SK-N-SH treated with all-trans-retinoic acid at 6 μM for 48 hours (cell line): Measurements from ENCODE around the gene TIGD4.
A peak's percentile ranks its signal among the peaks of the same experiment; 100 is the strongest.

ENCODE experiments used
- ATAC-seq: fragments of 200-7000 bp; cut with Tn5 transposase; 3 replicates; pipeline ENCODE4 v1.9.1; 2020; ENCODE audit warnings: mild to moderate bottlenecking, moderate library complexity
- ARNTL ChIP-seq: fragments of 450-650 bp; formaldehyde crosslinking; IDR thresholded peaks from 2 replicates; pipeline ENCODE4 v1.5.0; 2020; ENCODE audit warnings: low read depth, mild to moderate bottlenecking, moderate library complexity, borderline replicate concordance
- BACH2 ChIP-seq: fragments of 250-450 bp; sonication (Bioruptor Pico); IDR thresholded peaks from 2 replicates; pipeline ENCODE4 v1.9.0; 2021; ENCODE audit warnings: mild to moderate bottlenecking, borderline replicate concordance
- CSDC2 ChIP-seq: fragments of 250-450 bp; sonication (Bioruptor Pico); IDR thresholded peaks from 2 replicates; pipeline ENCODE4 v1.5.0; 2020; ENCODE audit warnings: mild to moderate bottlenecking, moderate library complexity
- ESRRG ChIP-seq: fragments of 250-450 bp; sonication (Bioruptor Pico); IDR thresholded peaks from 2 replicates; pipeline ENCODE4 v1.6.1; 2021; ENCODE audit warnings: mild to moderate bottlenecking
- OSR1 ChIP-seq: fragments of 250-450 bp; sonication (Bioruptor Pico); IDR thresholded peaks from 2 replicates; pipeline ENCODE4 v1.8.0; 2022; ENCODE audit warnings: moderate library complexity, mild to moderate bottlenecking, inconsistent platforms
- PPARA ChIP-seq: fragments of 250-450 bp; sonication (Bioruptor Pico); IDR thresholded peaks from 2 replicates; pipeline ENCODE4 v1.5.0; 2020; ENCODE audit warnings: mild to moderate bottlenecking, borderline replicate concordance
- RARB ChIP-seq: fragments of 250-450 bp; sonication (Bioruptor Pico); IDR thresholded peaks from 2 replicates; pipeline ENCODE4 v1.8.0; 2021; ENCODE audit warnings: mild to moderate bottlenecking, moderate library complexity
- SNAI2 ChIP-seq: fragments of 250-450 bp; sonication (Bioruptor Pico); IDR thresholded peaks from 2 replicates; pipeline ENCODE4 v1.5.0; 2020; ENCODE audit warnings: mild to moderate bottlenecking, moderate library complexity
- TCF4 ChIP-seq: fragments of 250-450 bp; sonication (Bioruptor Pico); IDR thresholded peaks from 2 replicates; pipeline ENCODE4 v1.8.0; 2021; ENCODE audit warnings: mild to moderate bottlenecking, moderate library complexity, borderline replicate concordance
- TOX ChIP-seq: fragments of 250-450 bp; sonication (Bioruptor Pico); IDR thresholded peaks from 2 replicates; pipeline ENCODE4 v1.8.0; 2021; ENCODE audit warnings: mild to moderate bottlenecking, moderate library complexity, borderline replicate concordance
- ZC3H10 ChIP-seq: fragments of 250-450 bp; sonication (Bioruptor Pico); IDR thresholded peaks from 2 replicates; pipeline ENCODE4 v1.5.1; 2021; ENCODE audit warnings: mild to moderate bottlenecking, moderate library complexity
- ZFP30 ChIP-seq: fragments of 450-650 bp; formaldehyde crosslinking; IDR thresholded peaks from 2 replicates; pipeline ENCODE4 v1.5.0; 2022; ENCODE audit warnings: mild to moderate bottlenecking, moderate library complexity
- ZNF565 ChIP-seq: fragments of 450-650 bp; formaldehyde crosslinking; conservative IDR thresholded peaks from 2 replicates; pipeline ENCODE4 v1.5.0; 2020; ENCODE audit warnings: low read depth, mild to moderate bottlenecking, moderate library complexity
- ZNF70 ChIP-seq: fragments of 450-650 bp; formaldehyde crosslinking; IDR thresholded peaks from 2 replicates; pipeline ENCODE4 v1.5.0; 2020; ENCODE audit warnings: mild to moderate bottlenecking, moderate library complexity
- TF ChIP-seq, protein P1 (sequence below): fragments of 250-450 bp; sonication (Bioruptor Pico); IDR thresholded peaks from 2 replicates; pipeline ENCODE4 v1.8.0; 2021; ENCODE audit warnings: low read depth, mild to moderate bottlenecking, moderate library complexity, borderline replicate concordance
- TF ChIP-seq, protein P2 (sequence below): fragments of 250-450 bp; sonication (Bioruptor Pico); IDR thresholded peaks from 2 replicates; pipeline ENCODE4 v1.5.1; 2021; ENCODE audit warnings: mild to moderate bottlenecking, moderate library complexity
- TF ChIP-seq, protein P3 (sequence below): fragments of 250-450 bp; sonication (Bioruptor Pico); IDR thresholded peaks from 2 replicates; pipeline ENCODE4 v1.5.1; 2020; ENCODE audit warnings: low read depth, mild to moderate bottlenecking, moderate library complexity
- TF ChIP-seq, protein P4 (sequence below): fragments of 250-450 bp; sonication (Bioruptor Pico); IDR thresholded peaks from 2 replicates; pipeline ENCODE4 v1.8.0; 2020; ENCODE audit warnings: mild to moderate bottlenecking, moderate library complexity, borderline replicate concordance

Gene TIGD4

DNA sequence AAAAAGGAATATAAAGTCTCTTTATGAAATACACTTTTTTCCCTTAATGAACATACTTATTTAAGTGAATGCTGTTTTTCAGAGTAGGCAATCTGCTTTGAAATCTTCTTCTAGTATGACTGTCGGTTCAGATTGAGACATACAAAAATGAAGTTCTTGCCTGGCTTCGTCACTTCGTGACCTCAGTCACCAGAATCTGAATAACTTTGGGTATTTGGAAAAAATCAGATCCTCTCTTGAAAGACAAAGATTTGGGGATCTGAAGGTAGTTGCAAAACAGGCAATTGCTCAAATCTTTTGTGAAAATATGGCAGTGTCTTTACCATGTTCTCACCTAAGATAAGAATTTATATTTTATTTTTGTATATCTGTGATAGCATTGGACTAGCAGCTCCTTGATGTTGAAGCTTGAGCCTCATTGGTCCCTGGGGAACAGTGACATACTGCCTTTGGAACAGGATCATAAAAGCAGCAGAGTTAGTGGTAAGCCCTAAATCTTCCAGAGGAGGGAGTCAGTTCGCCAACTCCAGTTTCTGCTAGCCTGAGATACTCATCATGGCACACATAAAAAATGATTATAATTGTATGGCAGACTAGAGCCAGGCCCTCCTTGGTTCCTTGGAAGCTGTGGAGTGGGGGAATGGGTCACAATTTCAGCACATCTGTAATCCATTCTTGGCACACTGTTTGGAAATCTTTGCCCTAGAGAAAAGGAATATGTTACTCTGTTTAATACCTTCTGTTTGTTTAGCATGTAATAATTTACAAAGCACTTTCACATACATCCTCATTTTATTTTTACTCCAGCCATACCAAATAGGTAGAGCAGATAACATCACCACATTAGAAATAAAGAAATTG, 5.2 kb upstream of the TIGD4 start:
- ATAC-seq = peak; percentile 54
- TF ChIP-seq BACH2 (CRISPR knock-in tag) (no peak), PPARA (CRISPR knock-in tag) (no peak), CSDC2 (CRISPR knock-in tag) (no peak), ZNF565 (no peak), ZFP30 (CRISPR knock-in tag) (no peak), TCF4 (CRISPR knock-in tag) (no peak), OSR1 (CRISPR knock-in tag) (no peak), RARB (CRISPR knock-in tag) (no peak), ESRRG (CRISPR knock-in tag) (no peak), TOX (CRISPR knock-in tag) (no peak), ZC3H10 (CRISPR knock-in tag) (no peak), ARNTL (CRISPR knock-in tag) (no peak), SNAI2 (CRISPR knock-in tag) (no peak), ZNF70 (no peak)
- TF ChIP-seq, protein P1, sequence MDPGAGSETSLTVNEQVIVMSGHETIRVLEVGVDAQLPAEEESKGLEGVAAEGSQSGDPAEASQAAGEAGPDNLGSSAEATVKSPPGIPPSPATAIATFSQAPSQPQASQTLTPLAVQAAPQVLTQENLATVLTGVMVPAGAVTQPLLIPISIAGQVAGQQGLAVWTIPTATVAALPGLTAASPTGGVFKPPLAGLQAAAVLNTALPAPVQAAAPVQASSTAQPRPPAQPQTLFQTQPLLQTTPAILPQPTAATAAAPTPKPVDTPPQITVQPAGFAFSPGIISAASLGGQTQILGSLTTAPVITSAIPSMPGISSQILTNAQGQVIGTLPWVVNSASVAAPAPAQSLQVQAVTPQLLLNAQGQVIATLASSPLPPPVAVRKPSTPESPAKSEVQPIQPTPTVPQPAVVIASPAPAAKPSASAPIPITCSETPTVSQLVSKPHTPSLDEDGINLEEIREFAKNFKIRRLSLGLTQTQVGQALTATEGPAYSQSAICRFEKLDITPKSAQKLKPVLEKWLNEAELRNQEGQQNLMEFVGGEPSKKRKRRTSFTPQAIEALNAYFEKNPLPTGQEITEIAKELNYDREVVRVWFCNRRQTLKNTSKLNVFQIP = no peak
- TF ChIP-seq, protein P2, sequence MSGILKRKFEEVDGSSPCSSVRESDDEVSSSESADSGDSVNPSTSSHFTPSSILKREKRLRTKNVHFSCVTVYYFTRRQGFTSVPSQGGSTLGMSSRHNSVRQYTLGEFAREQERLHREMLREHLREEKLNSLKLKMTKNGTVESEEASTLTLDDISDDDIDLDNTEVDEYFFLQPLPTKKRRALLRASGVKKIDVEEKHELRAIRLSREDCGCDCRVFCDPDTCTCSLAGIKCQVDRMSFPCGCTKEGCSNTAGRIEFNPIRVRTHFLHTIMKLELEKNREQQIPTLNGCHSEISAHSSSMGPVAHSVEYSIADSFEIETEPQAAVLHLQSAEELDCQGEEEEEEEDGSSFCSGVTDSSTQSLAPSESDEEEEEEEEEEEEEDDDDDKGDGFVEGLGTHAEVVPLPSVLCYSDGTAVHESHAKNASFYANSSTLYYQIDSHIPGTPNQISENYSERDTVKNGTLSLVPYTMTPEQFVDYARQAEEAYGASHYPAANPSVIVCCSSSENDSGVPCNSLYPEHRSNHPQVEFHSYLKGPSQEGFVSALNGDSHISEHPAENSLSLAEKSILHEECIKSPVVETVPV (CRISPR knock-in tag) = no peak
- TF ChIP-seq, protein P3, sequence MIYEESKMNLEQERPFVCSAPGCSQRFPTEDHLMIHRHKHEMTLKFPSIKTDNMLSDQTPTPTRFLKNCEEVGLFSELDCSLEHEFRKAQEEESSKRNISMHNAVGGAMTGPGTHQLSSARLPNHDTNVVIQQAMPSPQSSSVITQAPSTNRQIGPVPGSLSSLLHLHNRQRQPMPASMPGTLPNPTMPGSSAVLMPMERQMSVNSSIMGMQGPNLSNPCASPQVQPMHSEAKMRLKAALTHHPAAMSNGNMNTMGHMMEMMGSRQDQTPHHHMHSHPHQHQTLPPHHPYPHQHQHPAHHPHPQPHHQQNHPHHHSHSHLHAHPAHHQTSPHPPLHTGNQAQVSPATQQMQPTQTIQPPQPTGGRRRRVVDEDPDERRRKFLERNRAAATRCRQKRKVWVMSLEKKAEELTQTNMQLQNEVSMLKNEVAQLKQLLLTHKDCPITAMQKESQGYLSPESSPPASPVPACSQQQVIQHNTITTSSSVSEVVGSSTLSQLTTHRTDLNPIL (CRISPR knock-in tag) = no peak
- TF ChIP-seq, protein P4, sequence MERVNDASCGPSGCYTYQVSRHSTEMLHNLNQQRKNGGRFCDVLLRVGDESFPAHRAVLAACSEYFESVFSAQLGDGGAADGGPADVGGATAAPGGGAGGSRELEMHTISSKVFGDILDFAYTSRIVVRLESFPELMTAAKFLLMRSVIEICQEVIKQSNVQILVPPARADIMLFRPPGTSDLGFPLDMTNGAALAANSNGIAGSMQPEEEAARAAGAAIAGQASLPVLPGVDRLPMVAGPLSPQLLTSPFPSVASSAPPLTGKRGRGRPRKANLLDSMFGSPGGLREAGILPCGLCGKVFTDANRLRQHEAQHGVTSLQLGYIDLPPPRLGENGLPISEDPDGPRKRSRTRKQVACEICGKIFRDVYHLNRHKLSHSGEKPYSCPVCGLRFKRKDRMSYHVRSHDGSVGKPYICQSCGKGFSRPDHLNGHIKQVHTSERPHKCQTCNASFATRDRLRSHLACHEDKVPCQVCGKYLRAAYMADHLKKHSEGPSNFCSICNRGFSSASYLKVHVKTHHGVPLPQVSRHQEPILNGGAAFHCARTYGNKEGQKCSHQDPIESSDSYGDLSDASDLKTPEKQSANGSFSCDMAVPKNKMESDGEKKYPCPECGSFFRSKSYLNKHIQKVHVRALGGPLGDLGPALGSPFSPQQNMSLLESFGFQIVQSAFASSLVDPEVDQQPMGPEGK (CRISPR knock-in tag) = no peak

DNA sequence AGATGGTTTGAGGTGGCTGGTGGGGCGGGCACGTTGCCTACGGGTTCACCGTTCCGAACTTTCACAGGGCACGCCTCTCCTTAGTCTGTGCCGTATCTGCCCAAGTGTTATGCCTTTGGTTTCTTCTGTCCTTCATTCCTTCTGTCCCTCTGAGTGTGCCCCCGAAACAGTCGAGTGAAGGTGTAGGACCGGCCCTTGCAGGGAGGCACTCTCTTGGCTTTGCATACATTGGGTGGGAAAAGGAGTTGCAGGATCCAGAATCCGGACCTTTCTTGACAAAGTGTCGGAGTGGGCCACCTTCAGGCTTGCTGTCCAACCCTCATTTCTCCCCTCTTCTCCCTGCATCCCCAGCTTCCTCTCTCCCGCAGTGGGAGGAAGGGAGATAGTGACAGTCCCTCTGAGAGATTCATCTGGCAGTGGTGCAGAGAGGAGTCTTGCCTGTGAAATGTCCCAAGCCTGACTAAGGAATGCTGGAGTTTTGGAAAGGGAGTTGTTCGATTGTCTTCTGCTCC, 793 bp upstream of the TIGD4 start:
- TF ChIP-seq PPARA (CRISPR knock-in tag) (no peak), ESRRG (CRISPR knock-in tag) (no peak), OSR1 (CRISPR knock-in tag) (no peak)
- TF ChIP-seq, protein P1 = no peak
- TF ChIP-seq, protein P2 (CRISPR knock-in tag) = no peak
- ATAC-seq = peak; percentile 21
